Esophagus squamous epithelium (tissue), 4 donors: ENCODE measurements around the gene RIMS4.

Source experiments
- POLR2A ChIP-seq, 4 donors: fragments of 450-650 bp; IDR thresholded peaks; one replicate each; pipeline ENCODE4 v1.6.1; 2017; ENCODE audit warnings: antibody characterized with exemption in 4 of 4, mild to moderate bottlenecking in 4 of 4, moderate library complexity in 3 of 4
- TF ChIP-seq, protein P1 (sequence below), 6 experiments: fragments of 450-650 bp in 4 of 6; fragments of 200-600 bp in 2 of 6; sonication (generic) in 2 of 6; IDR thresholded peaks; one replicate each; pipeline ENCODE4 v1.5.1; 2016 to 2019; ENCODE audit warnings: antibody characterized with exemption in 6 of 6, mild to moderate bottlenecking in 4 of 6, moderate library complexity in 4 of 6

DNA sequence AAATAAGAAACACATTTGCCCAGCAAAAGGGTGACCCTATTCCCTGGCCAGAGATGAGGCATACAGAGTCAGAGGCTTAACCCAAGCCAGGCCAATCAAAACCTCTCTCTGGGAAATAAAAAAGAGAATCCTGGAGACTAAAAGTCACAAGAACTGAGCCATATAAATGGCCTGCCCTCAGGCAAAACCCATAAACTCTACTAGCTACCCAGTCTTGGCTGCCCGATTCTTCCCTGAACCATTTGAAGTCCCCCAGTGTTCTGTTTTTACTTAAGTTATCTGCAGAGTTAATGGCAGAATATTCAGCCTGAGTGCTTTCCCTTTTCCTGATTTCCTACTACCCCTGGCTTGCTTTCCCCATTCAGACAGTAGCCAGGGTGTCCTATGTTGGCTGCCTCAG lies 50.8 kb downstream of the RIMS4 start:
- TF ChIP-seq POLR2A (IDR thresholded peaks at IDR 0.05), result no peak
- TF ChIP-seq, protein P1, sequence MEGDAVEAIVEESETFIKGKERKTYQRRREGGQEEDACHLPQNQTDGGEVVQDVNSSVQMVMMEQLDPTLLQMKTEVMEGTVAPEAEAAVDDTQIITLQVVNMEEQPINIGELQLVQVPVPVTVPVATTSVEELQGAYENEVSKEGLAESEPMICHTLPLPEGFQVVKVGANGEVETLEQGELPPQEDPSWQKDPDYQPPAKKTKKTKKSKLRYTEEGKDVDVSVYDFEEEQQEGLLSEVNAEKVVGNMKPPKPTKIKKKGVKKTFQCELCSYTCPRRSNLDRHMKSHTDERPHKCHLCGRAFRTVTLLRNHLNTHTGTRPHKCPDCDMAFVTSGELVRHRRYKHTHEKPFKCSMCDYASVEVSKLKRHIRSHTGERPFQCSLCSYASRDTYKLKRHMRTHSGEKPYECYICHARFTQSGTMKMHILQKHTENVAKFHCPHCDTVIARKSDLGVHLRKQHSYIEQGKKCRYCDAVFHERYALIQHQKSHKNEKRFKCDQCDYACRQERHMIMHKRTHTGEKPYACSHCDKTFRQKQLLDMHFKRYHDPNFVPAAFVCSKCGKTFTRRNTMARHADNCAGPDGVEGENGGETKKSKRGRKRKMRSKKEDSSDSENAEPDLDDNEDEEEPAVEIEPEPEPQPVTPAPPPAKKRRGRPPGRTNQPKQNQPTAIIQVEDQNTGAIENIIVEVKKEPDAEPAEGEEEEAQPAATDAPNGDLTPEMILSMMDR (IDR thresholded peaks at IDR 0.05), result no peak
